Spleen (tissue), 7 donors: ENCODE data around the gene GALNT8.

ENCODE experiments used
- CTCF ChIP-seq, 11 experiments: fragments of 200-600 bp in 7 of 11; fragments of 450-650 bp in 4 of 11; sonication (generic) in 4 of 11; IDR thresholded peaks in 8 of 11; conservative IDR thresholded peaks in 3 of 11; 1 replicate in 7 of 11; 2 replicates in 4 of 11; pipeline versions ENCODE4 v1.4.0 to v1.8.0; 2016 to 2021; ENCODE audit warnings: antibody characterized with exemption in 11 of 11, inconsistent platforms in 4 of 11, mild to moderate bottlenecking in 1 of 11
- POLR2AphosphoS5 ChIP-seq, 3 donors: sonication (generic); formaldehyde crosslinking; IDR thresholded peaks; one replicate each; pipeline ENCODE4 v1.5.1; 2017; ENCODE audit warnings: antibody characterized with exemption in 3 of 3
- donor health status: DM: no; HTN: no; CAD: no; lungs with moderate emphysema.
- donor health status: DM: no; HTN: no; CAD: no.
- donor health status: DM: no; HTN: no; CAD: no.

GRCh38 chr12:4743046-4743445 lies 22.8 kb downstream of the GALNT8 start:
- no peak for TF ChIP-seq POLR2AphosphoS5 (IDR thresholded peaks at IDR 0.05)
- TF ChIP-seq CTCF (IDR thresholded peaks at IDR 0.05 in 8 of 11, conservative IDR thresholded peaks at IDR 0.05 in 3 of 11): no peak
